Uterus (tissue), 2 donors: Measurements from ENCODE around the gene UCP2.

Source experiments
- CTCF ChIP-seq, 4 experiments: fragments of 200-600 bp in 2 of 4; fragments of 450-650 bp in 2 of 4; sonication (generic) in 2 of 4; IDR thresholded peaks; one replicate each; pipeline ENCODE4 v1.5.1; 2016 to 2019; ENCODE audit warnings: antibody characterized with exemption in 4 of 4, mild to moderate bottlenecking in 2 of 4, moderate library complexity in 1 of 4
- POLR2A ChIP-seq, 2 donors: fragments of 450-650 bp; IDR thresholded peaks; one replicate each; pipeline ENCODE4 v1.6.1; 2016; ENCODE audit warnings: antibody characterized with exemption in 2 of 2, mild to moderate bottlenecking in 1 of 2, moderate library complexity in 1 of 2

- no peak for TF ChIP-seq CTCF (IDR thresholded peaks at IDR 0.05)
- TF ChIP-seq POLR2A (IDR thresholded peaks at IDR 0.05), result no peak
Observed at GRCh38 chr11:73949246-73949645, 33.4 kb downstream of the UCP2 start.
